ENCODE data around the gene CKMT2.

DNA sequence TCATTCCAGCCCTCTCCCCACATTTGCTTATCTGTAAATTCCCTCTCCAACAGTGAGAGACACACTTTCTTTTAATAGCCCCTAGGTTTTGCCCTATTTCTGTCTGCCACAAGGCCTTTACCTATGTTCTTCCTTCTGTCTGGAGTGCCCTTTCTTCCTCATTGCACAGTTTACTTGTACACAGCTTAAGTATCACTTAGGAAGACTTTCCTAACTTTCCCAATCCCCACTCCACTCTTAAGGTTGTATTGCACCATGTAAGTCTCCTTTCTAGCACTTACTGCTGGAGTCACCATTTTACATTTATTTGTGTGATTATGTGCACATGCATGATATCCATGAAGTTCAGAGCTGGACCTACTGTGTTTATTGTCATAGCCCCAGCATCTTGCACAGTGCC, 10.8 kb upstream of the CKMT2 start:
- no peak for TF ChIP-seq POLR2AphosphoS5 (IDR thresholded peaks at IDR 0.05)
- TF ChIP-seq, protein P1, sequence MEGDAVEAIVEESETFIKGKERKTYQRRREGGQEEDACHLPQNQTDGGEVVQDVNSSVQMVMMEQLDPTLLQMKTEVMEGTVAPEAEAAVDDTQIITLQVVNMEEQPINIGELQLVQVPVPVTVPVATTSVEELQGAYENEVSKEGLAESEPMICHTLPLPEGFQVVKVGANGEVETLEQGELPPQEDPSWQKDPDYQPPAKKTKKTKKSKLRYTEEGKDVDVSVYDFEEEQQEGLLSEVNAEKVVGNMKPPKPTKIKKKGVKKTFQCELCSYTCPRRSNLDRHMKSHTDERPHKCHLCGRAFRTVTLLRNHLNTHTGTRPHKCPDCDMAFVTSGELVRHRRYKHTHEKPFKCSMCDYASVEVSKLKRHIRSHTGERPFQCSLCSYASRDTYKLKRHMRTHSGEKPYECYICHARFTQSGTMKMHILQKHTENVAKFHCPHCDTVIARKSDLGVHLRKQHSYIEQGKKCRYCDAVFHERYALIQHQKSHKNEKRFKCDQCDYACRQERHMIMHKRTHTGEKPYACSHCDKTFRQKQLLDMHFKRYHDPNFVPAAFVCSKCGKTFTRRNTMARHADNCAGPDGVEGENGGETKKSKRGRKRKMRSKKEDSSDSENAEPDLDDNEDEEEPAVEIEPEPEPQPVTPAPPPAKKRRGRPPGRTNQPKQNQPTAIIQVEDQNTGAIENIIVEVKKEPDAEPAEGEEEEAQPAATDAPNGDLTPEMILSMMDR (IDR thresholded peaks at IDR 0.05) = no peak
